Measurements from ENCODE around the gene TVP23C. TPM values are rescaled to one million over a fixed set of nuclear protein-coding genes. Genes with fewer than 3 reads are reported as not detected.
"Not testable (repeated sequence)": the region's sequence is repeated elsewhere in the genome, so short reads cannot be mapped to it uniquely, and the experiment has no call there.

The TVP23C gene
- total RNA-seq, 1 experiment from 2014 or later: 16.9 TPM

DNA sequence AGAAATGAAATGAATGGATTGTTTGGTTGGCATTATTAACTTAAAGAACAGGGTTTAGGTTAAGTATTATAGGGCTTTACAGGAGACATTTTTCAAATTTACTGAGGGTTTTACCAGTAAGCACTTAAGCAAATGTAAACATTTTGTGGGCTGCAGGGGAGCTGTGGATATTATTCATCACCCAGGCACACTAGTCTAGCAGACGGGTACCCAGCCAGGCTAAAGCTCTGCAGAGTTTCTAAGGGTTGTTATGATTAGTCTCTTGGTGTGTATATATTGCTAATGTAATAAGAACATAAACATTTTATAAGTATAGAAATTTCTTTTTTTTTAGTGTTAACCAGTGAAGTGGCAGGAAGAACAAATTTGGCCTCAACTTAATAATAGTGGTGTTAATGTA, 13.6 kb upstream of the TVP23C start:
- not testable (repeated sequence) for H3K18ac ChIP-seq (ENCODE audit: insufficient read length, low read depth, low read length); H3K4me2 ChIP-seq (ENCODE audit: insufficient read depth, insufficient read length, low read length); H3K9me3 ChIP-seq (ENCODE audit: control insufficient read depth, low read depth, low read length); H3K4me1 ChIP-seq (ENCODE audit: insufficient read depth, low read length); H2BK5ac ChIP-seq (ENCODE audit: insufficient read length, low read length); H4K8ac ChIP-seq (replicated peaks; ENCODE audit: insufficient read length, low read depth, low read length); H3K14ac ChIP-seq (ENCODE audit: insufficient read depth, low read length); H2BK15ac ChIP-seq (ENCODE audit: low read depth, low read length); H3K9me3 Mint-ChIP-seq; H2BK120ac ChIP-seq (ENCODE audit: low read depth, low read length, poor library complexity, severe bottlenecking); H3T11ph ChIP-seq (ENCODE audit: low read length); H3K27me3 Mint-ChIP-seq (ENCODE audit: low read depth); H2AK5ac ChIP-seq (ENCODE audit: insufficient read length, low read length); H4K20me1 ChIP-seq (ENCODE audit: control insufficient read depth, insufficient read depth, insufficient read length); H3K27ac ChIP-seq (ENCODE audit: insufficient read length, low read depth, low read length); H3K36me3 Mint-ChIP-seq (ENCODE audit: insufficient read depth in 1 of 3, low read depth in 3 of 3); H4K5ac ChIP-seq (ENCODE audit: insufficient read length, low read depth, low read length); H2BK12ac ChIP-seq (ENCODE audit: insufficient read length, low read depth, low read length); H4K91ac ChIP-seq (ENCODE audit: insufficient read length, low read depth, low read length); H3K79me1 ChIP-seq (ENCODE audit: insufficient read depth, low read depth, low read length, poor library complexity, severe bottlenecking); H2BK20ac ChIP-seq (ENCODE audit: low read depth, low read length, poor library complexity, severe bottlenecking); H3K27me3 ChIP-seq (ENCODE audit: insufficient read depth, low read length); H3K4ac ChIP-seq (ENCODE audit: low read depth, low read length); H3K27ac Mint-ChIP-seq; H3K23ac ChIP-seq (ENCODE audit: insufficient read length, low read depth, low read length); DNase-seq; H3K23me2 ChIP-seq (ENCODE audit: insufficient read length, low read depth, low read length, poor library complexity, severe bottlenecking); H3K9ac ChIP-seq (ENCODE audit: extremely low read depth, insufficient read length, low read length); H3K79me2 ChIP-seq (ENCODE audit: insufficient read depth, low read length); H3K4me3 Mint-ChIP-seq; H3K56ac ChIP-seq (ENCODE audit: insufficient read length, low read depth, low read length); H2AFZ ChIP-seq (ENCODE audit: low read length)
- no CpG with 5 or more reads among the region's 1 CpG for WGBS (ENCODE audit: extremely low coverage, insufficient read length, low lambda C conversion rate)
- peaks cover 6 to 14% of the 10 kb centered on the region in 2 experiments for H3K4me1 Mint-ChIP-seq

DNA sequence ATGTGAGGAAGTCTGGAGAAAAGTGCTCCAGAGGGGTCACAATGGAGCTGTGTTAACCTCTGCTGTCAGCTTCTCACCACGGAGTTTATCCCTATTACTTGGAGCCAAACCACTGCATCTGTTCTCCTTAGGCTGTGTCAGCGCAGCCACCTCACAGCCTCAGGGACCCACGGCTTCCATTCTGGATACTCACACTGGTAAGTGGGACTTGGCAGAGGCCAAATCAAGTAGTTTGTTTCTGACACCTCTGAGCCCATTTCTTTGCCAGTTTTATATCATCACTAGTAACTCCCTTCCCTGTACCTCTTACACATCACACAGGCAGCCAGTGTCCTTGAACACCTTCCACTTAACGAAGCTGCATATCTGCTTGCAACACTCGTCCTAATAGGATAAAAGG, 11.4 kb upstream of the TVP23C start:
- not testable (repeated sequence) for H3K14ac ChIP-seq (ENCODE audit: insufficient read depth, low read length); H3K36me3 Mint-ChIP-seq (ENCODE audit: insufficient read depth in 1 of 3, low read depth in 3 of 3); H3K27me3 ChIP-seq (ENCODE audit: insufficient read depth, low read length); DNase-seq; H2AK5ac ChIP-seq (ENCODE audit: insufficient read length, low read length); H3K9ac ChIP-seq (ENCODE audit: extremely low read depth, insufficient read length, low read length); H2BK5ac ChIP-seq (ENCODE audit: insufficient read length, low read length); H3K9me3 ChIP-seq (ENCODE audit: control insufficient read depth, low read depth, low read length); H2AFZ ChIP-seq (ENCODE audit: low read length); H2BK15ac ChIP-seq (ENCODE audit: low read depth, low read length); H3K27ac ChIP-seq (ENCODE audit: insufficient read length, low read depth, low read length); H3K79me1 ChIP-seq (ENCODE audit: insufficient read depth, low read depth, low read length, poor library complexity, severe bottlenecking); H3K27ac Mint-ChIP-seq; H4K8ac ChIP-seq (replicated peaks; ENCODE audit: insufficient read length, low read depth, low read length); H4K5ac ChIP-seq (ENCODE audit: insufficient read length, low read depth, low read length); H3K27me3 Mint-ChIP-seq (ENCODE audit: low read depth); H3K9me3 Mint-ChIP-seq; H3K4ac ChIP-seq (ENCODE audit: low read depth, low read length); H4K20me1 ChIP-seq (ENCODE audit: control insufficient read depth, insufficient read depth, insufficient read length); H4K91ac ChIP-seq (ENCODE audit: insufficient read length, low read depth, low read length); H3K56ac ChIP-seq (ENCODE audit: insufficient read length, low read depth, low read length); H3T11ph ChIP-seq (ENCODE audit: low read length); H3K4me2 ChIP-seq (ENCODE audit: insufficient read depth, insufficient read length, low read length); H3K18ac ChIP-seq (ENCODE audit: insufficient read length, low read depth, low read length); H2BK120ac ChIP-seq (ENCODE audit: low read depth, low read length, poor library complexity, severe bottlenecking); H3K4me3 Mint-ChIP-seq; H2BK12ac ChIP-seq (ENCODE audit: insufficient read length, low read depth, low read length); H3K23ac ChIP-seq (ENCODE audit: insufficient read length, low read depth, low read length); H2BK20ac ChIP-seq (ENCODE audit: low read depth, low read length, poor library complexity, severe bottlenecking); H3K79me2 ChIP-seq (ENCODE audit: insufficient read depth, low read length); H3K4me1 ChIP-seq (ENCODE audit: insufficient read depth, low read length); H3K23me2 ChIP-seq (ENCODE audit: insufficient read length, low read depth, low read length, poor library complexity, severe bottlenecking)
- WGBS (ENCODE audit: extremely low coverage, insufficient read length, low lambda C conversion rate): no CpG with 5 or more reads among the region's 5 CpGs
- H3K4me1 Mint-ChIP-seq: peaks cover 10 to 14% of the 10 kb centered on the region in 2 experiments

Measured in H9 (cell line).